ENCODE data around the gene CDHR3. TPM values are rescaled to one million over a fixed set of nuclear protein-coding genes. Genes with fewer than 3 reads are reported as not detected.
A peak's percentile ranks its signal among the peaks of the same experiment; 100 is the strongest.

CDHR3 gene
- total RNA-seq, 1 experiment from 2014 or later = 6.5 TPM

GRCh38 chr7:106009503-106010226 lies 46.6 kb downstream of the CDHR3 start:
- ChIA-PET POLR2A (no interaction called here), CTCF (interaction anchor here (0.5 kb wide), 1 partner anchor 25 kb away, joined by 6 read pairs; no protein-coding TSS in a partner anchor)
- in situ Hi-C loops (cut with HindIII; ENCODE audit: low pct_unique_long_range_greater_than_20kb, low sequenced_read_pairs) = no loop called here
- DNase-seq (ENCODE audit: low read depth, low spot score) (peak; percentile 35), ATAC-seq (peak; percentile 98)
- no peaks in the 10 kb centered on the region for H3K27me3 ChIP-seq (ENCODE audit: control insufficient read depth, insufficient read depth, low read length)
- H3K4me1 ChIP-seq (ENCODE audit: control insufficient read depth, insufficient read depth, low read length) = no peaks in the 10 kb centered on the region
- TF ChIP-seq, protein P1, sequence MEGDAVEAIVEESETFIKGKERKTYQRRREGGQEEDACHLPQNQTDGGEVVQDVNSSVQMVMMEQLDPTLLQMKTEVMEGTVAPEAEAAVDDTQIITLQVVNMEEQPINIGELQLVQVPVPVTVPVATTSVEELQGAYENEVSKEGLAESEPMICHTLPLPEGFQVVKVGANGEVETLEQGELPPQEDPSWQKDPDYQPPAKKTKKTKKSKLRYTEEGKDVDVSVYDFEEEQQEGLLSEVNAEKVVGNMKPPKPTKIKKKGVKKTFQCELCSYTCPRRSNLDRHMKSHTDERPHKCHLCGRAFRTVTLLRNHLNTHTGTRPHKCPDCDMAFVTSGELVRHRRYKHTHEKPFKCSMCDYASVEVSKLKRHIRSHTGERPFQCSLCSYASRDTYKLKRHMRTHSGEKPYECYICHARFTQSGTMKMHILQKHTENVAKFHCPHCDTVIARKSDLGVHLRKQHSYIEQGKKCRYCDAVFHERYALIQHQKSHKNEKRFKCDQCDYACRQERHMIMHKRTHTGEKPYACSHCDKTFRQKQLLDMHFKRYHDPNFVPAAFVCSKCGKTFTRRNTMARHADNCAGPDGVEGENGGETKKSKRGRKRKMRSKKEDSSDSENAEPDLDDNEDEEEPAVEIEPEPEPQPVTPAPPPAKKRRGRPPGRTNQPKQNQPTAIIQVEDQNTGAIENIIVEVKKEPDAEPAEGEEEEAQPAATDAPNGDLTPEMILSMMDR (IDR thresholded peaks at IDR 0.05) = peak; percentile 97
- no peak for TF ChIP-seq TCF7L2 (IDR thresholded peaks at IDR 0.05; ENCODE audit: low read depth, low read length)
- peak overlapping the region in 1 of 2 experiments; percentile 19; a peak in 2 of 4 replicates for H3K4me3 ChIP-seq (ENCODE audit: low read depth in 2 of 2, low read length in 2 of 2)
- BruUV-seq (replicated peaks) = no TSS peak
- H3K9me3 ChIP-seq (ENCODE audit: control insufficient read depth, insufficient read depth, low read depth, low read length) = no peaks in the 10 kb centered on the region
- intact Hi-C loops (cut with micrococcal nuclease; ENCODE audit: unreplicated experiment) = loop anchor here (1.0 to 5.0 kb wide), 3 partner anchors 75 to 249 kb away; partner anchors contain the start of gene ATXN7L1
- no peaks in the 10 kb centered on the region for H3K36me3 ChIP-seq (ENCODE audit: control insufficient read depth, insufficient read depth, low read length)
- no peak overlapping the region for H3K27ac ChIP-seq (ENCODE audit: low read length)

GRCh38 chr7:106010331-106010730 lies 47.3 kb downstream of the CDHR3 start:
- Histone ChIP-seq H3K36me3 (ENCODE audit: control insufficient read depth, insufficient read depth, low read length) (no peaks in the 10 kb centered on the region), H3K27ac (ENCODE audit: low read length) (no peak overlapping the region), H3K4me3 (ENCODE audit: low read depth in 2 of 2, low read length in 2 of 2) (no peak overlapping the region), H3K27me3 (ENCODE audit: control insufficient read depth, insufficient read depth, low read length) (no peaks in the 10 kb centered on the region), H3K9me3 (ENCODE audit: control insufficient read depth, insufficient read depth, low read depth, low read length) (no peaks in the 10 kb centered on the region), H3K4me1 (ENCODE audit: control insufficient read depth, insufficient read depth, low read length) (no peaks in the 10 kb centered on the region)
- intact Hi-C loops (cut with micrococcal nuclease; ENCODE audit: unreplicated experiment) = no loop called here
- ChIA-PET POLR2A (interaction anchor here (0.5 kb wide), 1 partner anchor 9 kb away, joined by 3 read pairs; no protein-coding TSS in a partner anchor), CTCF (no interaction called here)
- TF ChIP-seq REST (IDR thresholded peaks at IDR 0.05; ENCODE audit: insufficient read depth in 1 of 2, low read depth in 2 of 2, low read length in 1 of 2) = no peak
- no peak for TF ChIP-seq POLR2AphosphoS5 (IDR thresholded peaks at IDR 0.05; ENCODE audit: low read depth, low read length)
- TF ChIP-seq TCF7L2 (IDR thresholded peaks at IDR 0.05; ENCODE audit: low read depth, low read length) = no peak
- TF ChIP-seq SIN3A (IDR thresholded peaks at IDR 0.05; ENCODE audit: borderline replicate concordance, insufficient read depth, low read depth, low read length) = no peak
- TF ChIP-seq, protein P1 (IDR thresholded peaks at IDR 0.05) = no peak
- in situ Hi-C loops (cut with HindIII; ENCODE audit: low pct_unique_long_range_greater_than_20kb, low sequenced_read_pairs) = no loop called here
- ATAC-seq = no peak
- no peak for DNase-seq (ENCODE audit: low read depth, low spot score)
- BruUV-seq (replicated peaks) = no TSS peak

Data from Panc1 (cell line).